Mucosa of descending colon (tissue), 3 donors: Measurements from ENCODE around the gene MIA3. TPM values are rescaled to one million over a fixed set of nuclear protein-coding genes. Genes with fewer than 3 reads are reported as not detected.
"Not testable (repeated sequence)": the region's sequence is repeated elsewhere in the genome, so short reads cannot be mapped to it uniquely, and the experiment has no call there.

Experiments
- ATAC-seq: fragments of 200-7000 bp; cut with Tn5 transposase; one replicate; pipeline ENCODE4 v1.9.1; 2020; ENCODE audit warnings: mild to moderate bottlenecking, moderate library complexity
- DNase-seq, 3 donors: peaks; one replicate each; pipeline ENCODE4 v3.0.0-alpha.2; 2020
- H3K36me3 ChIP-seq: fragments of 200-600 bp; one replicate; pipeline ENCODE4 v1.8.0; 2021; ENCODE audit warnings: low read depth, mild to moderate bottlenecking
- H3K4me1 ChIP-seq: fragments of 200-600 bp; one replicate; pipeline ENCODE4 v1.8.0; 2021; ENCODE audit warnings: low read depth, mild to moderate bottlenecking
- H3K4me3 ChIP-seq: fragments of 200-600 bp; one replicate; pipeline ENCODE4 v1.8.0; 2021; ENCODE audit warnings: mild to moderate bottlenecking
- H3K9me3 ChIP-seq: fragments of 200-600 bp; one replicate; pipeline ENCODE4 v1.8.0; 2021; ENCODE audit warnings: mild to moderate bottlenecking
- CTCF ChIP-seq: fragments of 200-600 bp; IDR thresholded peaks from one replicate; pipeline ENCODE4 v1.8.0; 2022; ENCODE audit warnings: antibody characterized with exemption, mild to moderate bottlenecking
- intact Hi-C, 2 donors: fragments of 100-400 bp; cut with DNase I in 1 of 2; cut with micrococcal nuclease in 1 of 2; formaldehyde crosslinking; loops; one replicate each; pipeline versions ENCODE4 v1.11.0 to v1.11.1; 2022; cut with DNase I, micrococcal nuclease
- total RNA-seq, 3 donors: library from RNA; stranded (reverse); fragmentation: NEBNext Ultra II Directional in 2 of 3; extraction: Animal tissue kit (Norgen Biotek cat#: 25700) in 2 of 3; gene quantifications; one replicate each; pipeline versions ENCODE4 v1.2.1 to v1.2.4, GENCODE V29; 2021 to 2023
- donor health status: DM: no; HTN: no; CAD: no; lungs with moderate emphysema.
- donor health status: DM: no; HTN: no; CAD: no.
- donor health status: DM: no; HTN: yes; CAD: no.

Gene MIA3
- total RNA-seq, 3 donors from 2014 or later, result 63.8 to 77.2 (median 71.9) TPM

GRCh38 chr1:222654849-222655248, 37.0 kb downstream of the MIA3 start:
- intact Hi-C loops, result loop anchor here in 1 of 2 donors (10.0 kb wide), 1 partner anchor 60 kb away; the partner anchor contains the start of genes AIDA and BROX
- Histone ChIP-seq H3K4me1 (peaks cover 13% of the 10 kb centered on the region), H3K9me3 (no peaks in the 10 kb centered on the region), H3K4me3 (no peak overlapping the region), H3K36me3 (peaks cover 7% of the 10 kb centered on the region)
- TF ChIP-seq CTCF, result no peak
- peak in 2 of 3 donors; percentile 47 to 65 for DNase-seq
- peak; percentile 86 for ATAC-seq

GRCh38 chr1:222656391-222657155, 38.7 kb downstream of the MIA3 start:
- TF ChIP-seq CTCF, result no peak
- no peaks in the 10 kb centered on the region for H3K9me3 ChIP-seq
- peaks cover 10% of the 10 kb centered on the region for H3K36me3 ChIP-seq
- no peak overlapping the region for H3K4me3 ChIP-seq
- peaks cover 13% of the 10 kb centered on the region for H3K4me1 ChIP-seq
- DNase-seq (no peak), ATAC-seq (no peak)
- intact Hi-C loops, result loop anchor here in 1 of 2 donors (10.0 kb wide), 1 partner anchor 58 kb away; the partner anchor contains the start of genes AIDA and BROX

- DNase-seq (no peak), ATAC-seq (no peak)
- Histone ChIP-seq H3K4me3 (no peak overlapping the region), H3K36me3 (peaks cover 10% of the 10 kb centered on the region), H3K4me1 (peaks cover 3% of the 10 kb centered on the region), H3K9me3 (no peaks in the 10 kb centered on the region)
- intact Hi-C loops, result loop anchor here in 1 of 2 donors (10.0 kb wide), 1 partner anchor 57 kb away; the partner anchor contains the start of genes AIDA and BROX
- TF ChIP-seq CTCF, result no peak
Measured at GRCh38 chr1:222657899-222658298, 40.0 kb downstream of the MIA3 start.

GRCh38 chr1:222663431-222663934, 45.6 kb downstream of the MIA3 start:
- no peaks in the 10 kb centered on the region for H3K4me1 ChIP-seq
- no peak for DNase-seq
- no peak overlapping the region for H3K4me3 ChIP-seq
- no peaks in the 10 kb centered on the region for H3K9me3 ChIP-seq
- intact Hi-C loops, result no loop called here
- no peak for ATAC-seq
- H3K36me3 ChIP-seq, result peaks cover 32% of the 10 kb centered on the region
- TF ChIP-seq CTCF, result no peak

- DNase-seq, result no peak
- Histone ChIP-seq H3K4me1 (no peaks in the 10 kb centered on the region), H3K4me3 (no peak overlapping the region), H3K9me3 (no peaks in the 10 kb centered on the region), H3K36me3 (peaks cover 22% of the 10 kb centered on the region)
- ATAC-seq, result no peak
- no peak for TF ChIP-seq CTCF
- intact Hi-C loops, result no loop called here
Measured at GRCh38 chr1:222665964-222666363, 48.1 kb downstream of the MIA3 start.

- H3K4me1 ChIP-seq, intact Hi-C loops, H3K4me3 ChIP-seq, ATAC-seq, H3K9me3 ChIP-seq, DNase-seq: not testable (repeated sequence)
- H3K36me3 ChIP-seq, result peaks cover 22% of the 10 kb centered on the region
Measured at GRCh38 chr1:222668184-222668583, 50.3 kb downstream of the MIA3 start.

GRCh38 chr1:222669107-222669506, 51.2 kb downstream of the MIA3 start:
- H3K9me3 ChIP-seq, H3K4me3 ChIP-seq, ATAC-seq, H3K4me1 ChIP-seq, DNase-seq, intact Hi-C loops: not testable (repeated sequence)
- peaks cover 14% of the 10 kb centered on the region for H3K36me3 ChIP-seq
